ENCODE measurements around the gene MRPL54.

The MRPL54 gene

GRCh38 chr19:3770136-3770999, 7.9 kb downstream of the MRPL54 start:
- no peak for DNase-seq

GRCh38 chr19:3771000-3771905, 8.8 kb downstream of the MRPL54 start:
- DNase-seq, result no peak

GRCh38 chr19:3771906-3772455, 9.5 kb downstream of the MRPL54 start, which contains the start of gene RAX2:
Gene RAX2 (minus strand): TSS chr19:3772228. CDS start chr19:3771742, 486 bp downstream.
- DNase-seq, result no peak

GRCh38 chr19:3773814-3774515, 11.5 kb downstream of the MRPL54 start:
- no peak for DNase-seq

- no peak for DNase-seq
These were observed 12.3 kb downstream of the MRPL54 start for GRCh38 chr19:3774621-3775373.

- no peak for DNase-seq
These were observed 12.9 kb downstream of the MRPL54 start for GRCh38 chr19:3775374-3775711.

GRCh38 chr19:3775831-3776230, 13.3 kb downstream of the MRPL54 start:
- DNase-seq, result no peak

GRCh38 chr19:3776479-3777040, 14.1 kb downstream of the MRPL54 start:
- DNase-seq, result no peak

GRCh38 chr19:3778104-3778867, 15.8 kb downstream of the MRPL54 start:
- no peak for DNase-seq

GRCh38 chr19:3778899-3779723, 16.6 kb downstream of the MRPL54 start:
- no peak for DNase-seq

GRCh38 chr19:3780786-3781304, 18.4 kb downstream of the MRPL54 start:
- DNase-seq, result no peak

- DNase-seq, result no peak
These were observed 19.1 kb downstream of the MRPL54 start for GRCh38 chr19:3781603-3782002.

- DNase-seq, result no peak
These were observed 19.8 kb downstream of the MRPL54 start for GRCh38 chr19:3782330-3782729.

- DNase-seq, result no peak
These were observed 20.4 kb downstream of the MRPL54 start for GRCh38 chr19:3782903-3783302.

GRCh38 chr19:3783660-3784584, 21.4 kb downstream of the MRPL54 start:
- DNase-seq, result peak; percentile 51 to 61

GRCh38 chr19:3784607-3785450, 22.3 kb downstream of the MRPL54 start:
- DNase-seq, result no peak

GRCh38 chr19:3785451-3785937, 23.0 kb downstream of the MRPL54 start:
- DNase-seq, result peak in 1 of 2 donors; percentile 15

Measured in CD4-positive, alpha-beta T cell treated with Interferon alpha-2 for 1 hour (primary cell).